Activated CD4-positive, alpha-beta T cell treated with anti-CD3 and anti-CD28 coated beads, Interleukin-2, Interleukin-6, amounts not matched to agents 100 ng/mL and 50 ng/mL, durations not matched to agents 16 hours and 8 hours (primary cell): Measurements from ENCODE around the gene RAPGEF4.

Experiments
- DNase-seq: peaks from one replicate; pipeline ENCODE4 v3.0.0-alpha.2; 2020

RAPGEF4 gene

DNA sequence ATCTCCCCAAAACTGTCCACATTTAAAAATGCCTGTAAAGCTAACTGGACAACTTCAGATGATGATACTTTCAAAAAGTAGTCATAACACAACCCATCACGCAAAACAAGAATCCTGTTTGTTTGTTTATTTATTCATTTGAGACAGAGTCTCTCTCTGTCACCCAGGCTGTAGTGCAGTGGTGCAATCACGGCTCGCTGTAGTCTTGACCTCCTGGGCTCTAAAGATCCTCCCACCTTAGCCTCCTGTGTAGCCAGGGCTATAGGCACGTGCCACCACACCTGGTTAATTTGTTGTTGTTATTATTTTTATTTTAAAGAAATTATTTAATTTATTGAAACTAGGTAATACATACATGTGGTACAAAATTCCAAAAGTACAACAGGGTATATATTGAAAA lies 94.8 kb downstream of the RAPGEF4 start:
- no peak for DNase-seq

DNA sequence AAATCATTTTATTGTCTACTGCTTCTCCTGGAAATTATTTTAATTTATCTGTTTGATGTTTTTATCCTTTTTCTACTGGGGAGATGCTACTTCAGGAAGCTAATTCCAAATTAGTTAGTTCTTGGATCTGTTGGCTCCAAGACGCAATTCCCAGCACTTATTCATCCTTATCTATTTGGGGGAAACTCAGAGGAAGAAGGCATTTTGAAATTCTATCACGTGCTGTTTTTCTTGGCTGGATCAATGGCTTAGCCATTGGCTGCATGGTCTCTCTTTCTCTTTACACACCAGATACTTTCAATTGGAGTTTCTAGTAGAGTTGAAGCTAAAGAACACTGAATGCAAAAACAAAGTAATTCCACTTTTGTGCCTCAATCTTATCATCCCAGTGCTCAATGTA lies 98.3 kb downstream of the RAPGEF4 start:
- no peak for DNase-seq

GRCh38 chr2:172834881-172835280 lies 99.2 kb downstream of the RAPGEF4 start:
- DNase-seq, result no peak

- DNase-seq, result peak; percentile 17
Observed at GRCh38 chr2:172836347-172836821, 100.7 kb downstream of the RAPGEF4 start.

GRCh38 chr2:172836827-172837226 lies 101.2 kb downstream of the RAPGEF4 start:
- DNase-seq, result no peak

GRCh38 chr2:172839446-172839845 lies 103.8 kb downstream of the RAPGEF4 start:
- no peak for DNase-seq

GRCh38 chr2:172842511-172843265 lies 107.0 kb downstream of the RAPGEF4 start:
- no peak for DNase-seq

DNA sequence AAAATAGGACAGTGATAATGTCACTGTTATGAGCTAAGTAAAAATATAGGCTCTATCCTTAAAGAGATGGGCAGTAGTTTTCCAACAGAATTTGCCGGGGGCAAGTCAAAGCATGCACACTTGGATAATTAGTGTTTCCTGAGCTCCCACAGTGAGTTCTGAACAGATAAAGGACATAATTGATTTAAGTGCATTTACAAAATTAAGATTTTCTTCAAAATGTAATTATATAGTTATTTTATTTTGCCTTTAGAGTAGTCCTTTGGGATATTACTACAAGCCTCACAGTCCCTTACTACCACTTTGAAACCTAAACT lies 107.6 kb downstream of the RAPGEF4 start:
- no peak for DNase-seq

GRCh38 chr2:172843902-172844715 lies 108.5 kb downstream of the RAPGEF4 start:
- DNase-seq, result no peak

DNA sequence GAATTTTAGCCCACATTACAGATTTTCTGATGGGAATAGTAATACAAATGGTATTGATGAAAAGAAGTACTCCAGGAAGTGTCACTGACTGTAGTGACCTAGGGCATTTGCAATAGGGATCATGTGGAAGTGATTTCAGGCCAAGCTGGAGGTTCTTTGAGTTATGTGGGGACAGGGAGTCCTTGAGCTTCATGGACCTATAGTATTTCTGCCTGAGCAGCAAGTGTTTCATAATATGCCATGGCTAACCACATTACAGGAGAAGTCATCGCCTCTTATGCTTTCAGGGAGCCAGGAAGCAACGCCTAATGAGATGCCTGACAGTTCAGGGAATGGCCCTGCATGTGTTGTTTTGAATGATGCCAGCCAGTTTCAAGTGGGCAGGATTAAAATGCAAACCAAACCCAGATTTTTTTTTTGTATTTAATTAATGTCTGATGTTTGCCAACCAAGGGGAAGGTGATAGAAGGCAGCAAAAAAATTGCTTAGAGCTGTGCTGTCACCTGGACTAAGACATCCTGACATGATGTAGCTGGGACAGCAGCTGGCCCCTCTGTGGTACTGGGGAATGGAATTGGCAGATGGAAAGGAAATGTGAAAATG lies 109.5 kb downstream of the RAPGEF4 start:
- no peak for DNase-seq

GRCh38 chr2:172846551-172846950 lies 110.9 kb downstream of the RAPGEF4 start:
- DNase-seq, result no peak

DNA sequence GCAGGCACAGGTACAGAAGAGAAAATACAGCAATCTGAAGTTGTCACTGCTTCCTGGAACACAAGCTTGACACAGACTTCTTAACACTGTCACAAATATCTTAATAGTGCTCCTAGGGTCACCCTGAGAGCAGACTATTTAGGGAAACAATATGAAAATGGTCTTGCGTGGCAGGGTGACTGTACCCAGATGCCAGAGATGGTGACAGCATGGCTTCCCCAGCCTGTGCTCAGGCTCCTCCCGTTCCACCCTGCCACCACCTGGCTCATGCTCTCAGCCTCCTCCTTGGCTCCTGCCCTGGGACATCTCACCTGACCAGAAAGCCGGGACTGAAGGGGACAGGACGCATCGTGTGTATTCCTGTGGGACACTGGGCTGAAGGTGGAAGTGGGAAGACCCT lies 111.5 kb downstream of the RAPGEF4 start:
- DNase-seq, result no peak

- DNase-seq, result no peak
Observed at GRCh38 chr2:172848519-172848918, 112.9 kb downstream of the RAPGEF4 start.

GRCh38 chr2:172849519-172850217 lies 114.0 kb downstream of the RAPGEF4 start:
- DNase-seq, result no peak

DNA sequence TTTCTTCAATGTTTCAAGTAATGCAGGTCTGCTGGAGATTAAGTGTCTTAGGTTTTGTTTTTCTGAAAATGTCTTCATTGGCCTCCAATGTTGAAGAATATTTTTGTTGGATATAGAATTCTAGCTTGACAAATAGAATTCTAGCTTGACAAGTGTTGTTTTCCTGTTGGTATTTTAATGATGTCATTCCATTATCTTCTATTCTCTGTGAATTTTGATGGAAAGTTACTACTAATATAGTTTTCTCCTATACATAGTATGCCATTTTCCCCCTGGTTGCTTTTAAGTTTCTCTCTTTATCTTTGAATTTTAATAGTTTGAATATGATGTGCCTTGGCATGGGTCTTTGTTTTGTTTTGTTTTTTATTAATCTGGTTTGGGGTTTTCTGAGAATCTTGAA lies 119.9 kb downstream of the RAPGEF4 start:
- no peak for DNase-seq

GRCh38 chr2:172856606-172857005 lies 121.0 kb downstream of the RAPGEF4 start:
- peak; percentile 23 for DNase-seq

- DNase-seq, result no peak
Observed at GRCh38 chr2:172858473-172858745, 122.8 kb downstream of the RAPGEF4 start.

DNA sequence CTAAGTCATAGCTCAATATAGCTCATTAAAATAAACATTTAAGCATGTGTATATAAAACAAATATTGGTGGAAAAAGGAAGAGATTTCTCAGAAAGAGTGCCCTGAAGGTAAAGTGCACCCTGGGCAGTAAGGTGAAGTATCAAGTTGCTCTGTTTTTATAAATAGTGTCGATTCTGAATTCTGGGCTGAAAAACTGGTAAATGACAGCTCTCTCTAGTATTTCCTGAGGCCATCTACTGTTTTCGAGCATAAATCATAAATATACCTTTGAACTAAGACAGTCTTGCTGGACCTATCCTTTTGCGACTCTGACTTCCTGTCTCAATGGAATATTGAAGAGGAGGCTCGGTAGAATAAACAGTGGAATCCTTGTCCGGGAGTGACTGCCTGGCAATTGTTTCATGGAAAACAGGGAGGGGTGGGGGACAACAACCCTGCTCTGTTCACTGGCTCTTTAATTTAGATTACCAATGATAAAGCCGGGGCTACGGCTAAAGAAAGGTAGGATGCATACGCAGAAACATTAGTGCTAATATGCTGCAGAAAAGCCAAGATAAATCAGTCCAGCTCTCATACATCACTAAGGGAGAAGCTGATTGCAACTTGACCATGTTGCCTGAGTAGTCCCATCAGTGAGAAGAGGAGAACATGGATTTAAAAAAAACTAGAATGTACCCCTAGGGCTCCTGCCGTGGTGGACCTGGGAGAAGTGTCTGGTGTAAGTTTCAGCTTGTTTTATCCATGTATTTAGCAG lies 124.1 kb downstream of the RAPGEF4 start:
- no peak for DNase-seq

- DNase-seq, result no peak
Observed at GRCh38 chr2:172860336-172860707, 124.7 kb downstream of the RAPGEF4 start.

DNA sequence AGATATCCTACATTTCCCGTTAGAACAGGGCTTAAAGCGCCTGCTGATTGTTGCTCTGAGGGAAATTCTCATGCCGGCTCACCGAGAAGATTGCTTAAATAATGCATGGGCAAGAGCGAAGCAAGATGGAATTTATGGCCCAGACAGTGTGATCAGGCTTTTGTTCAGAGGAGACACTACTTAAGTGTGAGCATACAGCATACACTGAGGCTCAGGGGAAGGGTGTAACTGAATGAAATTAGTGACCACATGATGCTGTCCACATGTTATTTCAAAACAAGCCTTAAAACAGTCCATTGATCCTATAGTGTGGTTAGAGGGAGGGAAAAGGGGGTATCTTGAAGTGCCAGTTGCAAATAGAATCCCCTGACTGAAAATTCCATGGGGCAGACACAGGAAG lies 125.5 kb downstream of the RAPGEF4 start:
- no peak for DNase-seq

DNA sequence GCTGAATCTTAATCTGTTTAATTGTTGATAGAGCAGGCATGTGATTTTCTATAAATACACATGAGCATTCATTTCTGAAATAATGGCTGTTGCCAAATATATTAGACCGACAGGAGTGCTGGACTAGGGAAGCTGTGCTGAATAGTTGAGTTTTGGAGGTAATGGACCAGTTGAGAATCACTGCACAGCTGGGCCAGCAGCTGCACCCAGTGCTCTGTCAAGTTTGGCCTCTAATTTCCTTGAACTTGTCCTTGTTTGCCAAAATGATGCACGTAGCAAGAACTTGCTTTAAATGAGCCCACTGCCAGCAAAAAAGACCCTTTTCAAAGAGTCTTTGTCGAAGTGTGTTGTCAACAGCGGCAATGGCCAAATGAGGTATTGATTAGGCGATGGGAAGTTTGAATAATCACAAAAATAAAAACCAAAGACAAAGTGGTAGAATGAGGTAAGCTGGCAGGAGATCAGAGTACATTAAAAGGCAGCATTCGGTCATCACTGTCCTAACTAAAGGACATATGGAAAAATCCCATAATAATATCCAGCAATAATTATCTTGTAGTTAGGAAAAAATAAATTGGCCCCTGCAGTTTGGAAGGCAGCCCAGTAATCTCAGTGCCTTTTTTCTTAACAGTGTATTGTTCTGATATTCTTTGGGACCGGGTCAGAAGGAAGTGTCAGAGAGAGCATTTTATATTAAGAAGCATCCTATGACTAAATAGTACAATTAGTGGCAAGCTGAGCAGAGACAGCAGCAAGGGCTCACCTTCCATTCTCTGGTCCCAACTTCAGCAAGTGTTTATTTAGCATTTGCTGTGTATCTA lies 126.2 kb downstream of the RAPGEF4 start:
- no peak for DNase-seq

DNA sequence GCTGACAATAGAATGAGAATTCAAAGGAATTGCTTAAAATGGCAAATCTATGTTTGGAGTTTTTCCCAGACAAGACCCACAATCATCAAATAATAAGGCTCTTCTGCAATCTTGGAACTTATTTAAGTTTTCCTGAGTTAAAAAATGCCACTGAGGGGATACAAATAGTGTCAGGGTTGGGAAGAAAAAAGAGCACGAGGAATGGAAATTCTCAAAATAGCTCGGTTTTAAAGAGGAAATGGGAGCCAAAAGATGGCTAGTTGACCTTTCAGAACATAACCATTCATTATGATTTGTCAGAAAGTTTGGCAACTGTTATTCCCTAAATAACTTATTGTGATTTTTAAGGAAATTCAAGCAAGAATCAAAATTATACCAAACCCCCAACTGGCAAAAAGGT lies 127.7 kb downstream of the RAPGEF4 start:
- no peak for DNase-seq
